Ishikawa (cell line): ENCODE results near the gene TMED4.

Experiments used
- CEBPB ChIP-seq: IDR thresholded peaks from 2 replicates; pipeline ENCODE4 v1.6.1; 2012
- CREB1 ChIP-seq: IDR thresholded peaks from 2 replicates; pipeline ENCODE4 v1.6.1; 2012; ENCODE audit warnings: low read depth
- EGR1 ChIP-seq: IDR thresholded peaks from 2 replicates; pipeline ENCODE4 v1.6.1; 2012
- EP300 ChIP-seq: IDR thresholded peaks from 2 replicates; pipeline ENCODE4 v1.6.1; 2012; ENCODE audit warnings: borderline replicate concordance
- FOXM1 ChIP-seq: IDR thresholded peaks from 2 replicates; pipeline ENCODE4 v1.6.1; 2012; ENCODE audit warnings: low read depth, borderline replicate concordance
- MAX ChIP-seq: IDR thresholded peaks from 2 replicates; pipeline ENCODE4 v1.6.1; 2012
- NFIC ChIP-seq: IDR thresholded peaks from 2 replicates; pipeline ENCODE4 v1.6.1; 2012
- RAD21 ChIP-seq: IDR thresholded peaks from 2 replicates; pipeline ENCODE4 v1.6.1; 2012; ENCODE audit warnings: low read depth
- REST ChIP-seq: IDR thresholded peaks from 2 replicates; pipeline ENCODE4 v1.6.1; 2012; ENCODE audit warnings: low read depth, mild to moderate bottlenecking
- TAF1 ChIP-seq: IDR thresholded peaks from 2 replicates; pipeline ENCODE4 v1.6.1; 2012; ENCODE audit warnings: low read depth, mild to moderate bottlenecking
- TCF12 ChIP-seq: IDR thresholded peaks from 2 replicates; pipeline ENCODE4 v1.6.1; 2012; ENCODE audit warnings: low read depth
- TEAD4 ChIP-seq: IDR thresholded peaks from 2 replicates; pipeline ENCODE4 v1.6.1; 2012
- USF1 ChIP-seq: IDR thresholded peaks from 2 replicates; pipeline ENCODE4 v1.6.1; 2012
- YY1 ChIP-seq: IDR thresholded peaks from 2 replicates; pipeline ENCODE4 v1.6.1; 2012; ENCODE audit warnings: low read depth
- ZBTB7A ChIP-seq: IDR thresholded peaks from 2 replicates; pipeline ENCODE4 v1.6.1; 2012; ENCODE audit warnings: low read depth

Gene TMED4

GRCh38 chr7:44616545-44616944 is 34.5 kb upstream of the TMED4 start:
- TF ChIP-seq CREB1 = no peak
- no peak for TF ChIP-seq NFIC
- no peak for TF ChIP-seq EP300
- TF ChIP-seq CEBPB = no peak
- no peak for TF ChIP-seq TEAD4
- no peak for TF ChIP-seq RAD21
- TF ChIP-seq FOXM1 = no peak
- TF ChIP-seq MAX = no peak

- TF ChIP-seq NFIC (no peak), FOXM1 (no peak), TEAD4 (no peak), MAX (no peak), ZBTB7A (no peak), CEBPB (no peak), TCF12 (no peak), REST (no peak), RAD21 (no peak), USF1 (no peak), EP300 (no peak), TAF1 (no peak), CREB1 (no peak), EGR1 (no peak), YY1 (no peak)
Measured at GRCh38 chr7:44615793-44616192, 33.8 kb upstream of the TMED4 start.

- TF ChIP-seq REST (no peak), MAX (no peak), TAF1 (no peak), NFIC (no peak), TCF12 (no peak), TEAD4 (no peak), USF1 (no peak), RAD21 (no peak), EGR1 (no peak), CEBPB (no peak), CREB1 (no peak), FOXM1 (no peak), ZBTB7A (no peak), EP300 (no peak), YY1 (no peak)
Measured at GRCh38 chr7:44615149-44615611, 33.1 kb upstream of the TMED4 start.

GRCh38 chr7:44609829-44610228 is 27.8 kb upstream of the TMED4 start:
- no peak for TF ChIP-seq RAD21

- TF ChIP-seq TCF12 (no peak), TEAD4 (peak; percentile 39), NFIC (no peak), ZBTB7A (no peak)
Measured at GRCh38 chr7:44608916-44609648, 27.1 kb upstream of the TMED4 start.
